Measurements from ENCODE around the gene CUL5.

The CUL5 gene

GRCh38 chr11:108008656-108009496, at the start of gene CUL5:
TSS of gene CUL5 (plus strand) at chr11:108008898. CDS start at chr11:108009349, 451 bp downstream.
- DNase-seq (ENCODE audit: low read depth), result peak; percentile 74
- peak; percentile 87 for TF ChIP-seq CTCF (IDR thresholded peaks at IDR 0.05; ENCODE audit: control insufficient read depth, extremely low read depth, insufficient read depth)
- peak within 1 kb of the TSS; percentile 88 for H3K4me3 ChIP-seq (ENCODE audit: low read depth, low read length)

GRCh38 chr11:107961480-107961879, 47.2 kb upstream of the CUL5 start:
- DNase-seq (ENCODE audit: low read depth), result no peak
- no peak for TF ChIP-seq CTCF (IDR thresholded peaks at IDR 0.05; ENCODE audit: control insufficient read depth, extremely low read depth, insufficient read depth)
- no peak overlapping the region for H3K4me3 ChIP-seq (ENCODE audit: low read depth, low read length)

GRCh38 chr11:107962181-107962580, 46.5 kb upstream of the CUL5 start:
- TF ChIP-seq CTCF (IDR thresholded peaks at IDR 0.05; ENCODE audit: control insufficient read depth, extremely low read depth, insufficient read depth), result no peak
- H3K4me3 ChIP-seq (ENCODE audit: low read depth, low read length), result no peak overlapping the region

GRCh38 chr11:107963091-107963490, 45.6 kb upstream of the CUL5 start:
- DNase-seq (ENCODE audit: low read depth), result no peak
- no peak overlapping the region for H3K4me3 ChIP-seq (ENCODE audit: low read depth, low read length)
- TF ChIP-seq CTCF (IDR thresholded peaks at IDR 0.05; ENCODE audit: control insufficient read depth, extremely low read depth, insufficient read depth), result no peak

More at GRCh38 chr11:107962181-107962580, 46.5 kb upstream of the CUL5 start:
- DNase-seq (ENCODE audit: low read depth), result no peak

GRCh38 chr11:107969219-107969618, 39.5 kb upstream of the CUL5 start:
- no peak for DNase-seq (ENCODE audit: low read depth)
- no peak for TF ChIP-seq CTCF (IDR thresholded peaks at IDR 0.05; ENCODE audit: control insufficient read depth, extremely low read depth, insufficient read depth)
- H3K4me3 ChIP-seq (ENCODE audit: low read depth, low read length), result no peak overlapping the region

GRCh38 chr11:107970049-107970448, 38.6 kb upstream of the CUL5 start:
- no peak for DNase-seq (ENCODE audit: low read depth)
- no peak for TF ChIP-seq CTCF (IDR thresholded peaks at IDR 0.05; ENCODE audit: control insufficient read depth, extremely low read depth, insufficient read depth)
- no peak overlapping the region for H3K4me3 ChIP-seq (ENCODE audit: low read depth, low read length)

GRCh38 chr11:107973641-107974040, 35.1 kb upstream of the CUL5 start:
- DNase-seq (ENCODE audit: low read depth), result no peak
- no peak overlapping the region for H3K4me3 ChIP-seq (ENCODE audit: low read depth, low read length)
- TF ChIP-seq CTCF (IDR thresholded peaks at IDR 0.05; ENCODE audit: control insufficient read depth, extremely low read depth, insufficient read depth), result no peak

All from LNCaP clone FGC (cell line).